GM21529 (cell line): ENCODE data around the gene TRNP1.
"Not testable (repeated sequence)": the region's sequence is repeated elsewhere in the genome, so short reads cannot be mapped to it uniquely, and the experiment has no call there.

Experiments used
- ATAC-seq: cut with Tn5 transposase; IDR thresholded peaks from one replicate; pipeline ENCODE4 v1.9.1; 2021; ENCODE audit not compliant: unreplicated experiment

TRNP1 gene

GRCh38 chr1:26972390-26972789 is 21.1 kb upstream of the TRNP1 start:
- no peak for ATAC-seq

DNA sequence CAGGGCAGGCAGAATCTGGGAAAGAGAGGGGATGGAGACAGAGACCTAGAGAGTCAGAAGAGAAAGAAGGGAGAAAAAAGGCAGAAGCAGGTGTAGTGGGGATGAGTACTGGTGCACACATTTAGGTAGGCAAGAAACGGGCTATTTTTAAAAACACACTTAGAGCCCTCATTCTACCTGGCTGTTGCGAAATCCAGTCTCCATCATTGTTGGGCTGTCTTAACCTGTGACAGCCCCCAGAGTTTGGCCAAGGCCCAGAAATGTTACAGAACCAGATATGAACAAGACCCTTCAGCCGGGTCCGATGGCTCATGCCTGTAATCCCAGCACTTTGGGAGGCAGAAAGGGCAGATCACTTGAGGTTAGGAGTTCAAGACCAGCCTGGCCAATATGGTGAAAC is 20.7 kb upstream of the TRNP1 start:
- no peak for ATAC-seq

DNA sequence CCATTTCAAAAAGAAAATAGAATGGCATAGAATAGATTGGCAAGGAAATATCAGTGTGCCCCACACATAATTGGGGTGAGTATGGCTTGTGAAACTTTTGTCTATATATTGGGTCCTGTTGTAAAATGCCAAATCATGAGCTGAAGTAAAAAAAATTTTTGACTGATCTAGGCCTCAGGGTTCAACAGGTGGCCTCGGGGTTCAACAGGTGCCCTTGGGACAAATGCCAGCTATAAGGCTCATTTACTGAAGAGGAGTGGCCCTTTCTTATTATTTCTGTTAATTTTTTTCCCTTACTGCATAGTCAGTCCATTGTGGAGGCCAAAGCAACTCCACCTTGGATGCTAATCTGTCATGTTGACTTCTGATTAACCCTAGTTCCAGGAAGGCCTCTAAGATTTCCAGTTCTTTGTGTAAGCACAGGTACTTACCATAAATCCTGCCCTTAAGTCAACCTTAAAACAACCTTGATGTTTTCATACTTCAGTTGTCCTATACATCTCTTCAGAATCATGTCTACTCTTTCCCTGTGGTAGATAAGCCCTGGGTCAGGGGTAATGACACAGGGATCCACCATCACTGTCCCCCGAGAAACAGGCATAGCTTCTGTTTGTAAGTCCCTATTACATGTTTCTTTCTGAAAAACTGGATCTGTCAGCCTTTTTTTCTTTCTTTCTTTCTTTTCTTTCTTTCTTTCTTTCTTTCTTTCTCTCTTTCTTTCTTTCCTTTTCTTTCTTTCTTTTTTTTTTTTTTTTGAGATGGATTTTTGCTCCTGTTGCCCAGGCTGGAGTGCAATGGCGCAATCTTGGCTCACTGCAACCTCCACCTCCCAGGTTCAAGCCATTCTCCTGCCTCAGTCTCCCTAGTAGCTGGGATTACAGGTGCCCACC is 16.6 kb upstream of the TRNP1 start:
- ATAC-seq, result no peak

GRCh38 chr1:26978901-26979300 is 14.6 kb upstream of the TRNP1 start:
- no peak for ATAC-seq

DNA sequence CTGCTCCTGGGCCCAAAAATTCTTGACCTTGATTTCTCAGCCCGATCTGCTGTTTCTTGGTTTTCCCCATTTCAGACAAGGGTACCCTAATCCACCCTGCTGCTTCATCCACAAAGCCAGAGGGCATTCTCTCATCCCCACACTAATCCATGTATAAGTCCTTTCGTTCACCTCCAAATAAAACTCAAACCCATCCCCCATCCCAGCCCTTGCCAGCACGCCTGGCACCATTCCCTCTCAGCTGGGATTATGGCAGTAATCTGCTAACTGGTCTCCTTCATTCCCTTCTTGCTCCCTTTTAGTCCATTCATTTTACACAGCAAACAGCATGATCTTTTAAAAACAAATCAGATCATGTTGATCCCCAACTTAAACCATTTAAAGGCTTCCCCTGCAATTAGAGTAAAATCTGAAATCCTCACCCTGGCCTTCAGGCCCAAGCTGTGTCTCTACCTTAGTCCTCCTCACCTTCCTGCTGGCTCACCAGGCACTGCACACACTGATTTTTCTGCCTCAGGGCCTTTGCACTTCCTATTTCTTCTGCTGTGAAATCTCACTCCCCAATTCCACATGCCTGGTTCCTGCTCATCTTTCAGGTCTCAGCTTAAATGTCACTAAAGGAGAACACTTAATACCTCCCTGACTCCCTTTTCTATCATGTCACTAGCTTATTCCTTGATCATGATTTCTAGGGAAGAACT is 12.2 kb upstream of the TRNP1 start:
- no peak for ATAC-seq

GRCh38 chr1:26983863-26984262 is 9.6 kb upstream of the TRNP1 start:
- no peak for ATAC-seq

DNA sequence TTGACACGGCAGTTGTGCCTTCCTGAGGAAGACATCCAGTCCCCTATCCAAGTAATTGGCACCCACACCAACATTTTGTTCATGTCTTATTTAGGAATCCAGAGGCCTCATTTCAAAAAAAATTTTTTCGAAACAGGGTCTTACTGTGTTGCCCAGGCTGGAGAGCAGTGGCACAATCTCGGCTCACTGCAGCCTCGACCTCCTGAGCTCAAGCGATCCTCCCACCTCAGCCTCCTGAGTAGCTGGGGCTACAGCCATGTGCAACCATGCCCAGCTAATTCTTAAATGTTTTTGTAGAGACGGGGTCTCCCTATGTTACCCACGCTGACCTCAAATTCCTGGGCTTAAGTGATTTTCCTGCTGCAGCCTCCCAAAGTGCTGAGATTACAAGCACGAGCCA is 9.2 kb upstream of the TRNP1 start:
- ATAC-seq, result no peak

- no peak for ATAC-seq
Measured at GRCh38 chr1:26986658-26987057, 6.8 kb upstream of the TRNP1 start.

DNA sequence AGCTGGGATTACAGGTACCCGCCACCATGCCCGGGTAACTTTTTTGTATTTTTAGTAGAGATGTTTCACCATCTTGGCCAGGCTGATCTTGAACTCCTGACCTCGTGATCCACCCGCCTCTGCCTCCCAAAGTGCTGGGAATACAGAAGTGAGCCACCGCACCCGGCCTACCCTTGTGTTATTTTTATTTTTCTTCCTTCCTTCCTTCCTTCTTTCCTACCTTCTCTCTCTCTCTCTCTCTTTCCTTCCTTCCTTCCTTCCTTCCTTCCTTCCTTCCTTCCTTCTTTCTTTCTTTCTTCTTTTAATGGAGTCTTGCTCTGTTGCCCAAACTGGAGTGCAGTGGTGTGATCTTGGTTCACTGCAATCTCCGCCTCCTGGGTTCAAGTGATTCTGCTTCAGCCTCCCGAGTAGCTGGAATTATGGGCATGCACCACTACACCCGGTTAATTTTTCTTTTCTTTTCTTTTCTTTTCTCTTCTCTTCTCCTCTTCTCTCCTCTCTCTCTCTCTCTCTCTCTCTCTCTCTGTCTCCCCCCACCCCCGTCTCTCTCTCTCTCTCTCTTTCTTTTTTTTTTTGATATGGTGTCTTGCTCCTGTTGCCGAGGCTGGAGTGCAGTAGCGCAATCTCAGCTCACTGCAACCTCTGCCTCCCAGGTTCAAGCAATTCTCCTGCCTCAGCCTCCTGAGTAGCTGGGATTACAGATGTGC is 3.9 kb upstream of the TRNP1 start:
- not testable (repeated sequence) for ATAC-seq

DNA sequence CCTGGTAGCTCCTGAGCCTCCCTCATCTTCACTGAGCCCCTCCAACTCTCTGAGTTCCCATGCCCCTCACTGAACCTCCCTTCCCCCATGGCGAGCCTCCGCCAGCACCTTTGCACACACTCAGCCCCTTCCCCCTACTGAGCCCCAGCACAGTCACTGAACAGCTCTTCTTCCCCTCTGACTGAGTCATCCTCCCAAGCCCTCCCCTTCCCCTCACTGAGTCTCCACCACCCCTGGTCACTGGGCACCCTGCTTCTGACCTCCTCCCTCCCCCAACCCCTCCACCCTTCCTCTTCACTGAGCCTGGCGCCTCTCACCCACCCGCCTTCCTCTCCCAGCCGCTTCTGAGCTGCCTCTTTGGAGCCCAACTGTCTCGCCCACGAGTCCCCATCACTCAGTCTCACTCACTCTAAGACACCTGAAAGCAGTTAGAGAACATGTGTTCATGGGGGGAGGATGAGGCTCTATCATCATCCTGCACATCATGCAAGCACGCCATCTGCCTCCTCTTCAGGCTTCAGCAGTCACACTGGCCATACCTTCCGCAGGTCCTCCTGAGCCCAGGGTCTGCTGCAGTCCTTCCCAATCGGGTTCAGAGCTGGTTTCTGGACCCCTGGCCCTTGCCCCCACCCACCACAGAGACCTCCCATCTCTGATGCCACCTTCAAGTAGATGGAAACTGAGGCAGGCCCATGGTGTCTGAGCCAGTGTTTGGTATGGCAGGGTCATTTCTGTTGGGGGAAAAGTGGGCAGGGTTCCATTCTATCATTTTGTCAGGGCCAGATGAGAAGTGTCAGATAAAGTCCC is 2.0 kb upstream of the TRNP1 start:
- no peak for ATAC-seq

- no peak for ATAC-seq
Measured at GRCh38 chr1:26994020-26994786, 711 bp downstream of the TRNP1 start.

- no peak for ATAC-seq
Measured at GRCh38 chr1:26994787-26995517, 1.5 kb downstream of the TRNP1 start.

- no peak for ATAC-seq
Measured at GRCh38 chr1:26996024-26996423, 2.5 kb downstream of the TRNP1 start.

GRCh38 chr1:26996665-26997064 is 3.2 kb downstream of the TRNP1 start:
- no peak for ATAC-seq

DNA sequence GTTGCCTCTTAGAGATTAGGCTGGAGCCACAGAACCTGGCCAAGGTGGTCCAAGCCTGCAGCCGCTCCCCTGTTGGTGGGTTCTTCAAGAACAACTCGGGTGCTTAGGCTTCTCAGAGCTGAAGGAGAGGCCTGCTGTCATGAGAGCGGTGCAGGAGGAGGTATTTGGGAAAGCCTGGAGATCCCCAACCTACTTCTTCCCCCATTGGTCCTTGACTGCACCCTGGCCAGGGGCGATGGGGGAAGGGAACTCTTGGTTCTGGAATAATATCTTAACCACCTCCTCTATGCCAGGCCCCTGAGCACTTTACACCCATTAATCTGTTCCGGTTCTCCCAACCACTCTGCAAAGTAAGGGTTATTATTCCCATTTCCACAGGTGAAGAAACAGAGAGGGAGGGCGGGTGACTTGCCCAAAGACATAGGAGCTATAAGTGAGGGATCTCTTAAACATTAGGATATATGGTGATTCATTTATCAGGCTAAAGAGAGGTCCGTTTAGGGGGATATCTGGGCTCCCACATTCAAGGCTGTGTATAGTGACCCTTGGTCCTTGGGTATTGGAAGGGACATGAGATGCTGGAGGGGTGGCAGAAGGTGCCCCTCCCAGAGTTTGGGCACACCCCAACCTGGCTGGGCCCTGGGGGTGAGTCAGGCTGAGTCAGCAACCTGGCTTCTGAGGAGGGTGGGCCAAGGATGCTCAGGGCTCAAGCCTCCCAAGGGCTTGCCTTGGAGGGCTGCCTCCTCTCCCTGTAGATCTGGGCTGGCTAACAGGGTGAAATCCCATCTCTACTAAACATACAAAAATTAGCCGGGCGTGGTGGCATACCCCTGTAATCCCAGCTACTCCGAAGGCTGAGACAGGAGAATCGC is 5.2 kb downstream of the TRNP1 start:
- no peak for ATAC-seq

DNA sequence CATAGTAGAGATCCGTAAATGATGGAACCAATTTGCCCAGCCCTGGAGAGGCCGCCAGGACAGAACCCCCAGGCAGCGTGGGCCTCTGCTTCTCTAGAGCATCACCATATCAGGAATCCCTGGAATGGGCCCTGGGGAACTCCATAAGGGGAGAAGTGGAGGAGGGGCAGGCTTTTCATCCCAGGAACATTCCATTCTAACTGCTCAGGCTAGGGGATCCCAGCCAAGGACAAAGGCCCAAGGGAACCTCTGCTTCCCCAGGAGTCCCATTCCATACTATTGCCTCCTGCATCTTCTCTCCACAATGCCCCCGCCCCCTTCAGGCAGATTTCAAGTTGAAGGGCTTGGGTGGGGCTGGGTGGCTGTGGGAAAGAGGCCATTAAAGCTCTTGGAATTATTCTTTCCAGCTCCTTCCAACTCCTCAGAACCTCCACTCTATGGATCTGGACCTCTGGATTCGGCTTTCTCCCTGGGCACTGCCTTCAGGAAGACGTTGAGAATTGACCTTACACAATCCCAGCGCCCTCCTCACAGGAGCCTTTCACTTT is 6.0 kb downstream of the TRNP1 start:
- no peak for ATAC-seq

GRCh38 chr1:27000090-27000816 is 6.8 kb downstream of the TRNP1 start:
- no peak for ATAC-seq
